HG03139 (cell line): ENCODE measurements around the gene AGMO.

Experiments
- ATAC-seq: cut with Tn5 transposase; IDR thresholded peaks from one replicate; pipeline ENCODE4 v1.9.1; 2021; ENCODE audit not compliant: unreplicated experiment

Gene AGMO

DNA sequence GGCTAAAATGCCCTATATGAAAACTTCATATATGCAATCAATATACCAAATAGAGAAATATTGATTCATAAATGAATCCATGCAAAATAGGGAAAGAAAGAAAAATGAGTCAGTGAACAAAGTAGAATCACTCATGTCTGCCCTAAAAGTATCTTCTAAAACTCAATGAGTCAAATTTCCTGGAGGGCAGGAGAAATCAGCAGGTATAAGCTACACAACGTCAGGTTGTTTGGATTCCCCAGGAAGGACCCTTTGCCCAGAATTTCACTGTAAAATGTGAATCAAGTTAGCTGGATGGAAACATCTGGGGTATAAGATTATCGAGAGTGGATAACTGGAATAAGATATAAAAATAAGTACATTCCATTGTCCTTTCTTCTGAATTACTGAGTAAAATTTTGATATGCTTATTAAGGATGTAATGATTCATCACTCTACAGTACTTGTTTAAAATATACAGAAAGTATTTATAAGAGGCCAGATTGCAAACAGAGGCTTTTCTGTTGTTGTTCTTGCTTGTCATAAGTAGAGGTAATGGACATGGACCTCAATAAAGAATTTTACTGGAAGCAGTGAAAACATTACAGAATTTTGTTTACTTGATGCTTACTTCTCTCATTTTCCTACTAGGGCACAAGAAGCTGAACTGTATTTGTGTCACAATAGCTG, 99.0 kb downstream of the AGMO start:
- ATAC-seq, result no peak

GRCh38 chr7:15461576-15461975, 100.2 kb downstream of the AGMO start:
- no peak for ATAC-seq

GRCh38 chr7:15459018-15459615, 102.7 kb downstream of the AGMO start:
- ATAC-seq, result no peak

- ATAC-seq, result no peak
Observed at GRCh38 chr7:15457990-15458955, 103.5 kb downstream of the AGMO start.

- no peak for ATAC-seq
Observed at GRCh38 chr7:15452670-15453069, 109.1 kb downstream of the AGMO start.

- ATAC-seq, result no peak
Observed at GRCh38 chr7:15446722-15447121, 115.1 kb downstream of the AGMO start.

DNA sequence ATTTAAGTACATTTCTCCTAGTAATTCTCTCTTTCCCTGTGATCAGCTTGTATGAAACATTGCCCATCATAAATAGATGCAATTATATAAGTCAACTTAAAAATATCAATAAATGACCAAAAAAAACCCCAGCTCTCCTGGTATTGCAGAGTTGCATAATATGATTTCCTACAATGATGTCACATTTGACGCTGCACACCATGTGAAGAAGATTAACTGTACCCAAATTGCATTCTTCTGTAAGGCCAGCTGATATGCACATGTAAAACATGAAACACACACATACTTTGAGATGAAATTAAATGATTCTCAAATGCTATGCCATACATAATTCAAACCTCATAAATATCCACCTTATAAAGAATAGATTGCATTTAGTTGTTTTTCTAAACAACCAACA, 115.5 kb downstream of the AGMO start:
- no peak for ATAC-seq

- ATAC-seq, result no peak
Observed at GRCh38 chr7:15441915-15442314, 119.9 kb downstream of the AGMO start.

- no peak for ATAC-seq
Observed at GRCh38 chr7:15440482-15440881, 121.3 kb downstream of the AGMO start.

GRCh38 chr7:15439853-15440252, 122.0 kb downstream of the AGMO start:
- no peak for ATAC-seq

DNA sequence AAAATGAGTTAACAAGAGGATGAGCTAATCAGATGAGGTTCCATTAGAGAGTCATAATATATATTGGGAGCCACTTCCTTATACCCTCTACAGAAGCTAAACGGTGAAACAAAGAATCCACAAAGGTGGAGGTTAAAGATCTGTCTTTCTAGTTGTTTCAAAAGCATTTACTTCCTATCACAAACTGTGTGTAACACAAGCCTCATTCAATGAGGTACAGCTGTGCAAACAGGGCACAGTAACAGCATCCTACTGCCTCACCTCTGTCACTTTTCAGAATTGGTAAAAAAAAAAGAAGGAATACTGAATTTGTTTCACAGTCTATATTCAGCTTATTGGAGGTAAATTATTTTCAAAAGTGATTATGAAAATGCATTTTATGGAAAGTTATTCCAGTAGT, 128.7 kb downstream of the AGMO start:
- ATAC-seq, result no peak

DNA sequence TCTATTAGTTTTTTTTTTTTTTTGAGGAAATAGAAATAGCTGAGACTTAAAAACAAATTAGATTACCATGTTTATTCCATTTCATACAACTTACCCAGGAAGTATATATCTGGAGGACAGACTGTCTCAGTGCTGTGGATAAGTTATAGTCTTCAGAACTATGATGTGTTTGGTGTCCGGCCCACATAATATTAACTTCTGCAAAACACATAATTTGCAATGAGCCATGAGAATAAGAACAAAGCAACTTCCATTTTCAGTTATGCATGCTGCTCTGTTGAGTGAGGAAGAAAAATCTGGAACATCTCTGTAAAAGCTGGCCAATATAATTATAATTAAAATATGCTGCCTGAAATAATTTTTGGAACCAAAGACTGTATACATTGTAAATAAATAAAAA, 130.9 kb downstream of the AGMO start:
- no peak for ATAC-seq

- no peak for ATAC-seq
Observed at GRCh38 chr7:15430191-15430590, 131.6 kb downstream of the AGMO start.

- ATAC-seq, result no peak
Observed at GRCh38 chr7:15424468-15424867, 137.3 kb downstream of the AGMO start.

DNA sequence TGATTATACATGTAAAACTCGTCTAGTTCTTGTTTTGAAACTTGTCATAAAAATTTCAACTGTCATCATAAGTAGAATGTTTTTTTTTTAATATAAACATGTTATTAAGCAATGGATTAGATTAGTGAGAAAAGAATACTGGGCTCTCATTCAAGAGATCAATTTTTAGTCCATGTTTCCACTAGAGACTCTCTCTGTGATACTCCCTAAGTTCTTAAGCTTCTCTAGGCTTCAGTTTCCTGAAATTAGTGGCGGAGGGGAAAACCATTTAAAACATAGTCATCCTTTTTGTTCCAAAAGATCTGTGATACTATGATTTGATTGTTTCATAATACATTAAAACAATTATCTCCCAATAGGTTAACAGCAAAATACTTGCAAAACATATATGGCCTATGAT, 142.2 kb downstream of the AGMO start:
- ATAC-seq, result no peak

GRCh38 chr7:15418264-15418663, 143.6 kb downstream of the AGMO start:
- no peak for ATAC-seq

- ATAC-seq, result no peak
Observed at GRCh38 chr7:15417341-15417988, 144.3 kb downstream of the AGMO start.

GRCh38 chr7:15411019-15411418, 150.8 kb downstream of the AGMO start:
- no peak for ATAC-seq

DNA sequence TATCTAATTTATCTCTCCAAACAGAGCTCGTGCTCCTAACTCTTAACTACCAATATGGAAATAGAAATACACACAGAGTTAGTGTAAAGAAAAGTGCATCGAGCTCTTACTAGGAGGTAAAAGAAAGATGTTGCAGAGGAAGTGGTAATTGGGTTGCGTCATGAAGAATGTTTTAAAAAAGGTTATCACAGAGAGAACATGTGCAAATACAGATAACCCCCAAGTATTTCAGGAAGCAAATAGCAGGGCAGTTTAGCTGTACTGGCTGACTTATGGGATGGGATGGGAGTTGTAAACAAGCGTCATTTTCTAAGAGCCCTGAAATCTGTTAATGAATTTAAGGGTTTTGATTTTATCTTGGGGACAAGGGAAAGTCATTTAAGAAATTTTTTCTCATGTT, 153.9 kb downstream of the AGMO start:
- ATAC-seq, result no peak

GRCh38 chr7:15403751-15404150, 158.1 kb downstream of the AGMO start:
- no peak for ATAC-seq

DNA sequence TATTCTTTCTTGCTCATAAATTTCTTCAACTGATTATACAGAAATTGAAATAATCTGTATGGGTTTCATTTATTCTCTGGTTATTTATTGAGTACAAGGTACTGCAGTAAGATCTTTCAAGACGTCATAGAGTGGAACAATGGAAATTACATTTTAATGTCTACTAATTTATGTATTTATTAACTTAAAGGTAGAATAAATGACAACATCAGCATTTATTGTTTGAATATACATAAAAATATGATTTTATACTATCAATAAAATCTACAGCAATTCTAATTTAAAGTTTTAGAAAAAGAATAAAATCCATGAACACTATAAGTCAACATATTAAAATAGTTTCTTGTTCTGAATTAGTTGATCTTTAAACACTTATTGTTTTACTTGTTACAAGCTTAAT, 158.5 kb downstream of the AGMO start:
- no peak for ATAC-seq
